Smooth muscle cell (in vitro differentiated cells): Measurements from ENCODE around the gene TAF11L3. TPM values are rescaled to one million over a fixed set of nuclear protein-coding genes. Genes with fewer than 3 reads are reported as not detected.
"Not testable (repeated sequence)": the region's sequence is repeated elsewhere in the genome, so short reads cannot be mapped to it uniquely, and the experiment has no call there.

ENCODE experiments used
- DNase-seq: peaks from one replicate; lab custom pipeline; 2025; ENCODE audit not compliant: unreplicated experiment; lab: John Stamatoyannopoulos, UW
- H2AFZ ChIP-seq: fragments of 200-600 bp; sonication (generic); 2 replicates; pipeline ENCODE4 v1.6.0; 2016; ENCODE audit warnings: antibody characterized with exemption, low read depth, mild to moderate bottlenecking
- H3F3A ChIP-seq: fragments of 200-600 bp; sonication (generic); 2 replicates; pipeline ENCODE4 v1.6.0; 2017; ENCODE audit warnings: antibody characterized with exemption, low read depth
- H3K27ac ChIP-seq: fragments of 200-600 bp; sonication (generic); 2 replicates; pipeline ENCODE4 v1.5.1; 2016; ENCODE audit warnings: low read depth, mild to moderate bottlenecking
- H3K27me3 ChIP-seq: fragments of 200-600 bp; sonication (generic); 2 replicates; pipeline ENCODE4 v1.6.1; 2016; ENCODE audit warnings: low read depth, mild to moderate bottlenecking
- H3K36me3 ChIP-seq: fragments of 200-600 bp; sonication (generic); 2 replicates; pipeline ENCODE4 v1.5.1; 2016; ENCODE audit warnings: low read depth
- H3K4me1 ChIP-seq: fragments of 200-600 bp; sonication (generic); 2 replicates; pipeline ENCODE4 v1.5.1; 2016; ENCODE audit warnings: low read depth
- H3K4me2 ChIP-seq: fragments of 200-600 bp; sonication (generic); 2 replicates; pipeline ENCODE4 v1.6.0; 2016; ENCODE audit warnings: mild to moderate bottlenecking
- H3K4me3 ChIP-seq: fragments of 200-600 bp; sonication (generic); 2 replicates; pipeline ENCODE4 v1.5.1; 2016; ENCODE audit warnings: mild to moderate bottlenecking
- H3K79me2 ChIP-seq: fragments of 200-600 bp; sonication (generic); 2 replicates; pipeline ENCODE4 v1.6.0; 2016; ENCODE audit warnings: low read depth, mild to moderate bottlenecking
- H3K9ac ChIP-seq: fragments of 200-600 bp; sonication (generic); 2 replicates; pipeline ENCODE4 v1.6.0; 2016; ENCODE audit warnings: low read depth
- H3K9me3 ChIP-seq: fragments of 200-600 bp; sonication (generic); replicated peaks from 2 replicates; pipeline ENCODE4 v1.5.1; 2016; ENCODE audit warnings: low read depth
- H4K20me1 ChIP-seq: fragments of 200-600 bp; sonication (generic); 2 replicates; pipeline ENCODE4 v1.6.0; 2016; ENCODE audit warnings: low read depth
- WGBS: methylation state at CpG from one replicate; pipeline ENCODE4 v1.1.7; 2016; ENCODE audit warnings: low lambda C conversion rate; 5-methylcytosine and 5-hydroxymethylcytosine counted together
- polyA plus RNA-seq: library from polyadenylated mRNA; unstranded; fragments of >200 nt; fragmentation: Nextera tagmentation; extraction: Ambion mirVana; gene quantifications from 2 replicates; pipeline ENCODE4 v1.2.1, GENCODE V29; 2016
- total RNA-seq: library from RNA; depleted of rRNA; stranded (reverse); fragments of >200 nt; gene quantifications from 2 replicates; pipeline ENCODE4 v1.2.3, GENCODE V29; 2014
- TF ChIP-seq, protein P1 (sequence below): fragments of 200-600 bp; sonication (generic); IDR thresholded peaks from 2 replicates; pipeline ENCODE4 v1.5.1; 2017; ENCODE audit warnings: borderline replicate concordance, mild to moderate bottlenecking, antibody characterized with exemption; ENCODE audit not compliant: insufficient read depth, poor library complexity, severe bottlenecking

TAF11L3 gene
- total and polyA plus RNA-seq, 2 experiments from 2014 or later, result not detected

DNA sequence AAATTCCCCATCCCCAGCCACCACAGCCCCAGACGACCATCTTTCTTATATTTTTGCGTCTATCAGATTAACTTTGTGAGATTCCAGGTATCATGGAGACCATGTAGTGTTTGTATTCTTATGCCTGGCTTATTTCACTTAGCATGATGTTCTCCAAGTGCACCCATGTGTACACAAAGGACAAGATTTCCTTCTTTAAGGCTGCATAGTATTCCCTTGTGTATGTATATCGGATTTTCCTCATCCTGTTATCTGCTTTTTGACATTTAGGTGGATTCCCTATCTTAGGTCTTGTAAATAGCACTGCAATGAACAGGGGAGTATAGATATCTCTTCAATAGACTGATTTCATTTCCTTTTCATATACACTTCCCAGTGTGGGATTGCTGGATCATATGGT, 25.4 kb upstream of the TAF11L3 start:
- Histone ChIP-seq H2AFZ (no peak overlapping the region), H3K4me1 (no peaks in the 10 kb centered on the region), H4K20me1 (no peaks in the 10 kb centered on the region), H3K4me3 (no peak overlapping the region), H3K27ac (no peak overlapping the region), H3K9me3 (no peaks in the 10 kb centered on the region), H3K27me3 (no peaks in the 10 kb centered on the region), H3K36me3 (no peaks in the 10 kb centered on the region), H3K4me2 (no peak overlapping the region), H3K9ac (no peak overlapping the region), H3F3A (no peaks in the 10 kb centered on the region), H3K79me2 (no peaks in the 10 kb centered on the region)
- 92% methylated on average over 3 of the region's 3 CpGs for WGBS
- no peak for DNase-seq
- TF ChIP-seq, protein P1, sequence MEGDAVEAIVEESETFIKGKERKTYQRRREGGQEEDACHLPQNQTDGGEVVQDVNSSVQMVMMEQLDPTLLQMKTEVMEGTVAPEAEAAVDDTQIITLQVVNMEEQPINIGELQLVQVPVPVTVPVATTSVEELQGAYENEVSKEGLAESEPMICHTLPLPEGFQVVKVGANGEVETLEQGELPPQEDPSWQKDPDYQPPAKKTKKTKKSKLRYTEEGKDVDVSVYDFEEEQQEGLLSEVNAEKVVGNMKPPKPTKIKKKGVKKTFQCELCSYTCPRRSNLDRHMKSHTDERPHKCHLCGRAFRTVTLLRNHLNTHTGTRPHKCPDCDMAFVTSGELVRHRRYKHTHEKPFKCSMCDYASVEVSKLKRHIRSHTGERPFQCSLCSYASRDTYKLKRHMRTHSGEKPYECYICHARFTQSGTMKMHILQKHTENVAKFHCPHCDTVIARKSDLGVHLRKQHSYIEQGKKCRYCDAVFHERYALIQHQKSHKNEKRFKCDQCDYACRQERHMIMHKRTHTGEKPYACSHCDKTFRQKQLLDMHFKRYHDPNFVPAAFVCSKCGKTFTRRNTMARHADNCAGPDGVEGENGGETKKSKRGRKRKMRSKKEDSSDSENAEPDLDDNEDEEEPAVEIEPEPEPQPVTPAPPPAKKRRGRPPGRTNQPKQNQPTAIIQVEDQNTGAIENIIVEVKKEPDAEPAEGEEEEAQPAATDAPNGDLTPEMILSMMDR, result no peak

DNA sequence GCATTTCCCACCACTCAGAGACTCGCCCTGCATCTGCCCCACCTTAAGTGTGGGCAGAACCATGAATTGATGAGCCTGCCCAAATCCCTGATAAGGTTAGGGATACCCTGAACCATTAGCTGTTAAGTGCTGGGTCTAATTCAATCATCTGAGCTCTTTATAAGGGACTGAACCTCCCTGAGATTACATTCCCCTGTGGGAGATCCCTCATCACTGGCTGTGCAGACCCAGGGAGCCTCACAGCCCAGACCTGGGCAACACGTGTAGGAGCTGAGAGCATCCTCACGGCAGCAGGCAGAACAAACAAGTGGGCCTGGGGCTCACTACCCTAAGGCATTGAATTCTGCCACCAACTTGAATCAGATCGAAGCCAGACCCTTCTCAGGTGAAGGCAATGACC, 20.7 kb upstream of the TAF11L3 start:
- no peak for DNase-seq
- H3K4me2 ChIP-seq, result no peak overlapping the region
- no peaks in the 10 kb centered on the region for H3K9me3 ChIP-seq
- TF ChIP-seq, protein P1, result no peak
- H3K4me3 ChIP-seq, result no peak overlapping the region
- no peak overlapping the region for H2AFZ ChIP-seq
- H3K36me3 ChIP-seq, result no peaks in the 10 kb centered on the region
- H3K27me3 ChIP-seq, result no peaks in the 10 kb centered on the region
- no peak overlapping the region for H3K9ac ChIP-seq
- no peaks in the 10 kb centered on the region for H3K79me2 ChIP-seq
- no peaks in the 10 kb centered on the region for H4K20me1 ChIP-seq
- WGBS, result 86% methylated on average over 4 of the region's 4 CpGs
- H3F3A ChIP-seq, result no peaks in the 10 kb centered on the region
- H3K27ac ChIP-seq, result no peak overlapping the region
- H3K4me1 ChIP-seq, result no peaks in the 10 kb centered on the region

DNA sequence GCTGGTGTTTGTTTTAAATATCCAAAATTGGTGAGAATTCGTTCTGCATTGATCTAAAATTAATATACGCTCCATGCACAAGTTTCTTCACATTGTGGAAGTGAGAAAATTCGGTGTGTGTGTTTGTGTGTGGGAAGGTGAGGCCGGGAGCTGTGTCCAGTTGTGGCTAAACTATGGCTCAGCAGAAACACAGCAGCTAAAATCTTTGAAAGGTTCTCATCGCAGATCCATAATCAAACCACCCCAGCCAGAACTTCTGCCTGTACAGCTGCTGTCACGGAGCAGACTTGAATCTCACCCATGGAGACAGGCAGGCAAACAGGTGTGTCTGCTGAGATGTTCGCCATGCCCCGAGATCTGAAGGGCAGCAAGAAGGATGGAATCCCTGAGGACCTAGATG, 20.2 kb upstream of the TAF11L3 start, which contains the start of gene TAF11L2:
TAF11L2 (plus strand) TSS at position 301 of the 400 bp plus-strand sequence.
- not testable (repeated sequence) for H2AFZ ChIP-seq, H3K79me2 ChIP-seq, H3K27me3 ChIP-seq, H3K9me3 ChIP-seq, H3F3A ChIP-seq, H4K20me1 ChIP-seq, H3K9ac ChIP-seq, H3K4me2 ChIP-seq, H3K4me1 ChIP-seq, H3K4me3 ChIP-seq, H3K27ac ChIP-seq, H3K36me3 ChIP-seq, DNase-seq
- 94% methylated on average over 8 of the region's 8 CpGs for WGBS

DNA sequence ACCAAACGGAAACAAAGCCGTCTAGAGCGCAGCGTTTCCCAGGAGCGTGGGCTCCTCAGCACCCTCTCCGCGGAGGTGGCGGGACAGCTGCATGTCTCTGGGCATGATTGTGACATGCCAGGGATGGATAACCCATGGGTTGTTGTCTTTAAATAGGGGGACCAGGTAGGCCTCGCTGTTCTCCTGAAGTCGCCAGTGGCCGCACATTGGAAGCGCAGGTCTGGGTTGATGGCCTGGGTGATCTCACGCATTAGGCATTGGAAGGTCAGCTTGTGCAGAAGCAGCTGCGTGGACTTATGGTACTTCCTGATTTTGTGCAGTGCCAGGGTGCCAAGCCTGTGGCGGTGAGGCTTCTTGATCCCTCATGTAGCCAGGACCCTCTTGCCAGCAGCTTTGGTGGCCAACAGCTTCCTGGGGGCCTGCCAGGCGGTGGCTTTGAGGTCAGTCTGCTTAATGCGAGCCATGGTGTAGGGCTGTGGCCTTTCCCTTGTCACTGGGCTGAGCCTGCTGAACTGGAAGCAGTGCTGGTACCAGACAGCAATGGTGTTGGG, 6.3 kb upstream of the TAF11L3 start:
- H3K27me3 ChIP-seq, result no peaks in the 10 kb centered on the region
- TF ChIP-seq, protein P1, result no peak
- no peaks in the 10 kb centered on the region for H3K9me3 ChIP-seq
- H3K36me3 ChIP-seq, result no peaks in the 10 kb centered on the region
- no peaks in the 10 kb centered on the region for H4K20me1 ChIP-seq
- WGBS, result 96% methylated on average over 17 of the region's 17 CpGs
- no peak overlapping the region for H3K27ac ChIP-seq
- no peak overlapping the region for H3K4me3 ChIP-seq
- H2AFZ ChIP-seq, result no peak overlapping the region
- DNase-seq, result no peak
- H3K4me1 ChIP-seq, result no peaks in the 10 kb centered on the region
- H3K4me2 ChIP-seq, result no peak overlapping the region
- no peak overlapping the region for H3K9ac ChIP-seq
- no peaks in the 10 kb centered on the region for H3F3A ChIP-seq
- no peaks in the 10 kb centered on the region for H3K79me2 ChIP-seq

DNA sequence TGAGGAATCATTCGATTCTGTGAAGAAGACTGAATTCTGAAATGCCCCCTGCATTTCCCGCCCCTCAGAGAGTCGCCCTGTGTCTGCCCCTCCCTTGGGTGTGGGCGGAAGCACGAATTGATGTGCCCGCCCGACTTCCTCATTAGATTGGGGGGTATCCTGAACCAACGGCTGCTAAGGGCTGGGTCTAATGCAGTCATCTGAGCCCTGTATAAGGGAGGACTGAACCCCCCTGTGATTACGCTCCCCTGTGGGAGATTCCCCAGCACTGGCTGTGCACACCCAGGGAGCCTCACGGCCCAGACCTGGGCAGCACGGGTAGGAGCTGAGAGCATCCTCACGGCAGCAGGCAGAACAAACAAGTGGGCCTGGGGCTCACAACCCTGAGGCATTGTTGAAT, 641 bp upstream of the TAF11L3 start:
- H3K4me2 ChIP-seq, H4K20me1 ChIP-seq, H2AFZ ChIP-seq, H3K36me3 ChIP-seq, H3K27me3 ChIP-seq, H3K79me2 ChIP-seq, DNase-seq, H3K4me1 ChIP-seq, H3F3A ChIP-seq, H3K27ac ChIP-seq, H3K9me3 ChIP-seq, H3K9ac ChIP-seq, H3K4me3 ChIP-seq: not testable (repeated sequence)
- WGBS, result 89% methylated on average over 12 of the region's 12 CpGs

DNA sequence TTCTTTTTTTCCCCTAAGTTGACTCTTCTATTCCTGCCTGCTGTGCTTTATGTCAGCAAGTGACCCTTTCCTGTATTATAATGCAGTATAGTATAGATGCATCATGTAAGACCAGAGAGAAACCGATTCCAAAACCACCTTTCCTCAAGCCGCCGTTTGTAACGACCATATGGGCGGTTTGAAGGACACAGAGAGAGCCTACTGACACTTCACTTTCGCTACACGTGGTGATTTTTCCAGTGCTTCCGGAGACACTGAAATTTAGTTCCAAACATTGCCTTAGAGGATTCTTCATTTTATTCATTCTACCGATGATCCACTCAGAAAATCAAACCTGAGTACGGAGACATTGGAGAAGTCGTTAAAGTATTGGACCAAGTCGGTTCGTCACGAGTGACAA, 1.3 kb downstream of the TAF11L3 start:
- not testable (repeated sequence) for H3K4me1 ChIP-seq, H2AFZ ChIP-seq, H3K9me3 ChIP-seq, H3F3A ChIP-seq, DNase-seq, H3K79me2 ChIP-seq, H3K36me3 ChIP-seq, H4K20me1 ChIP-seq, H3K4me3 ChIP-seq, H3K4me2 ChIP-seq, H3K9ac ChIP-seq, H3K27me3 ChIP-seq, H3K27ac ChIP-seq
- 96% methylated on average over 9 of the region's 14 CpGs for WGBS
